ENCODE measurements around the gene SYNE1.
"Not testable (repeated sequence)": the region's sequence is repeated elsewhere in the genome, so short reads cannot be mapped to it uniquely, and the experiment has no call there.

The SYNE1 gene

DNA sequence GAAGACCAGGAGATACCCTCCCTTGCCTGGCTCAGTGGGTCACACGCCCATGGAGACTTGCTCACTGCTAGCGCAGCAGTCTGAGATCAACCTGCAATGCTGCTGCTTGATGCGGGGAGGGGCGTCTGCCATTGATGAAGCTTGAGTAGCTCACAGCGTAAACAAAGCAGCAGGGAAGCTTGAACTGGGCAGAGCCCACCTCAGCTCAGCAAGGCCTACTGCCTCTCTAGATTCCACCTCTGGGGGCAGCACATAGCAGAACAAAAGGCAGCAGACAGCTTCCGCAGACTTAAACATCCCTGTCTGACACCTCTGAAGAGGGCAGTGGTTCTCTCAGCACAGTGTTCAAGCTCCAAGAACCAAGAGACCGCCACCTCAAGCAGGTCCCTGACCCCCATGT is 558.4 kb downstream of the SYNE1 start:
- DNase-seq (ENCODE audit: low read depth): no peak
- TF ChIP-seq, protein P1, sequence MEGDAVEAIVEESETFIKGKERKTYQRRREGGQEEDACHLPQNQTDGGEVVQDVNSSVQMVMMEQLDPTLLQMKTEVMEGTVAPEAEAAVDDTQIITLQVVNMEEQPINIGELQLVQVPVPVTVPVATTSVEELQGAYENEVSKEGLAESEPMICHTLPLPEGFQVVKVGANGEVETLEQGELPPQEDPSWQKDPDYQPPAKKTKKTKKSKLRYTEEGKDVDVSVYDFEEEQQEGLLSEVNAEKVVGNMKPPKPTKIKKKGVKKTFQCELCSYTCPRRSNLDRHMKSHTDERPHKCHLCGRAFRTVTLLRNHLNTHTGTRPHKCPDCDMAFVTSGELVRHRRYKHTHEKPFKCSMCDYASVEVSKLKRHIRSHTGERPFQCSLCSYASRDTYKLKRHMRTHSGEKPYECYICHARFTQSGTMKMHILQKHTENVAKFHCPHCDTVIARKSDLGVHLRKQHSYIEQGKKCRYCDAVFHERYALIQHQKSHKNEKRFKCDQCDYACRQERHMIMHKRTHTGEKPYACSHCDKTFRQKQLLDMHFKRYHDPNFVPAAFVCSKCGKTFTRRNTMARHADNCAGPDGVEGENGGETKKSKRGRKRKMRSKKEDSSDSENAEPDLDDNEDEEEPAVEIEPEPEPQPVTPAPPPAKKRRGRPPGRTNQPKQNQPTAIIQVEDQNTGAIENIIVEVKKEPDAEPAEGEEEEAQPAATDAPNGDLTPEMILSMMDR (IDR thresholded peaks at IDR 0.05; ENCODE audit: control insufficient read depth, extremely low read depth, insufficient read depth): no peak
- H3K4me3 ChIP-seq (ENCODE audit: low read depth, low read length): no peak overlapping the region

DNA sequence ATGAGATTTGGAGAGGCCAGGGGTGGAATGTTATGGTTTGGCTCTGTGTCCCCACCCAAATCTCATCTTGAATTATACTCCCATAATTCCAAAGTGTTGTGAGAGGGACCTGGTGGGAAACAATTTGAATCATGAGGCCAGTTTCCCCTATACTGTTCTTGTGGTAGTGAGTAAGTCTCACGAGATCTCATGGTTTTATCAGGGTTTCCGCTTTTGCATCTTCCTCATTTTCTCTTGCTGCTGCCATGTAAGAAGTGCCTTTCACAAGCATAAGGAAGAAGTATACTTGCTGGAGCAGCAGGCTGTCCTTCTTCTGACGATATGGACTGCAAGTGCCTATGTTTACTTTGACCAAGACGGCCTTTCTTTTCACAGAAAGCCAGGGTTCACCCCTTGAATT is 559.2 kb downstream of the SYNE1 start:
- TF ChIP-seq, protein P1 (IDR thresholded peaks at IDR 0.05; ENCODE audit: control insufficient read depth, extremely low read depth, insufficient read depth): no peak
- DNase-seq (ENCODE audit: low read depth): no peak
- H3K4me3 ChIP-seq (ENCODE audit: low read depth, low read length): no peak overlapping the region

DNA sequence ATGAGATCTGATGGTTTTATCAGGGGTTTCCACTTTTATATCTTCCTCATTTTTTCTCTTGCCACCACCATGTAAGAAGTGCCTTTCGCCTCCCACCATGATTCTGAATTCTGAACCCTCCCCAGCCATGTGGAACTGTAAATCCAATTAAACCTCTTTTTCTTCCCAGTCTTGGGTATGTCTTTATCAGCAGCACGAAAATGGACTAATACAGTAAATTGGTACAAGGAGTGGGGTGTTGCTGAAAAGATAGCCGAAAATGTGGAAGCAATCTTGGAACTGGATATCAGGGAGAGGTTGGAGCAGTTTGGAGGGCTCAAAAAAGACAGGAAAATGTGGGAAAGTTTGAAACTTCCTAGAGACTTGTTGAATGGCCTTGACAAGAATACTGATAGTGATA is 560.9 kb downstream of the SYNE1 start:
- DNase-seq (ENCODE audit: low read depth); H3K4me3 ChIP-seq (ENCODE audit: low read depth, low read length): not testable (repeated sequence)

DNA sequence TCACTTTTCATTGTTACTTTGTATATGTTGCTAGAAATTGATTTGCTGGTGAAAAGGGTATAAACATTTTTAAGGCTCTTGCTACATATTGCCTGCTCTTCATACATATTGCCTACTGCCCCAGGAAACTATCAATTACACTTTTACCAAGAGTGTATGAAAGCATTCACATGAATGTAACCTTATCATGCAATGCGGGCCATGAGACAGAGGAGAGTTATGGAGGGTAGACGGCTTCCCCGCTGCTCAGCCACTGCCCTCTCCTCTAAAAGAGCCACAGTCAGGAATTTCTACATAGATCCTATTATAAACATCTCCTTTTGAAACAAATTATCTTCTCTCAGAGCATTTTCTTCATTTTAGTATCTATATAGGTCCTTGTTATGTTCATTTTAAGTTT is 565.3 kb downstream of the SYNE1 start:
- TF ChIP-seq, protein P1 (IDR thresholded peaks at IDR 0.05; ENCODE audit: control insufficient read depth, extremely low read depth, insufficient read depth): no peak
- no peak overlapping the region for H3K4me3 ChIP-seq (ENCODE audit: low read depth, low read length)
- no peak for DNase-seq (ENCODE audit: low read depth)
